H9 (cell line): Measurements from ENCODE around the gene CDC20. TPM values are rescaled to one million over a fixed set of nuclear protein-coding genes. Genes with fewer than 3 reads are reported as not detected.

Experiments
- DNase-seq: peaks from one replicate; pipeline ENCODE4 v3.0.0-alpha.2; 2017
- H2AFZ ChIP-seq: one replicate; pipeline ENCODE4 v1.6.1; 2013; ENCODE audit warnings: mild to moderate bottlenecking, low read length, control low read depth, moderate library complexity
- H2AK5ac ChIP-seq: 2 replicates; pipeline ENCODE4 v1.6.1; 2013; ENCODE audit warnings: low read length, control low read depth, mixed read lengths; ENCODE audit not compliant: insufficient read length
- H2BK120ac ChIP-seq: one replicate; pipeline ENCODE4 v1.6.1; 2013; ENCODE audit warnings: low read depth, mild to moderate bottlenecking, low read length, control low read depth, inconsistent platforms; ENCODE audit not compliant: poor library complexity, severe bottlenecking
- H2BK12ac ChIP-seq: 2 replicates; pipeline ENCODE4 v1.6.1; 2013; ENCODE audit warnings: low read length, control low read depth, mixed read lengths, low read depth; ENCODE audit not compliant: insufficient read length
- H2BK15ac ChIP-seq: 2 replicates; pipeline ENCODE4 v1.6.1; 2013; ENCODE audit warnings: low read depth, low read length, control low read depth
- H2BK20ac ChIP-seq: one replicate; pipeline ENCODE4 v1.6.1; 2013; ENCODE audit warnings: low read depth, mild to moderate bottlenecking, low read length, control low read depth, inconsistent platforms; ENCODE audit not compliant: poor library complexity, severe bottlenecking
- H2BK5ac ChIP-seq: 2 replicates; pipeline ENCODE4 v1.6.1; 2013; ENCODE audit warnings: low read length, control low read depth, mixed read lengths; ENCODE audit not compliant: insufficient read length
- H3K14ac ChIP-seq: 2 replicates; pipeline ENCODE4 v1.6.1; 2013; ENCODE audit warnings: low read length, control low read depth; ENCODE audit not compliant: insufficient read depth
- H3K18ac ChIP-seq: 2 replicates; pipeline ENCODE4 v1.6.1; 2013; ENCODE audit warnings: low read depth, mild to moderate bottlenecking, mixed read lengths, low read length, control low read depth; ENCODE audit not compliant: insufficient read length
- H3K23ac ChIP-seq: 2 replicates; pipeline ENCODE4 v1.6.1; 2013; ENCODE audit warnings: low read length, control low read depth, mixed read lengths, low read depth; ENCODE audit not compliant: insufficient read length
- H3K23me2 ChIP-seq: 2 replicates; pipeline ENCODE4 v1.6.1; 2013; ENCODE audit warnings: low read depth, mild to moderate bottlenecking, mixed read lengths, low read length, control low read depth; ENCODE audit not compliant: insufficient read length, poor library complexity, severe bottlenecking
- H3K27ac ChIP-seq: 2 replicates; pipeline ENCODE4 v1.5.1; 2013; ENCODE audit warnings: low read length, control low read depth, mixed read lengths, low read depth; ENCODE audit not compliant: insufficient read length
- H3K27me3 ChIP-seq: 2 replicates; pipeline ENCODE4 v1.6.1; 2013; ENCODE audit warnings: low read length, control low read depth, inconsistent platforms; ENCODE audit not compliant: insufficient read depth
- H3K4ac ChIP-seq: 2 replicates; pipeline ENCODE4 v1.6.1; 2013; ENCODE audit warnings: low read depth, mild to moderate bottlenecking, control low read depth, inconsistent platforms, low read length, moderate library complexity
- H3K4me1 ChIP-seq: 2 replicates; pipeline ENCODE4 v1.6.1; 2013; ENCODE audit warnings: low read length, control low read depth, inconsistent platforms; ENCODE audit not compliant: insufficient read depth
- H3K4me2 ChIP-seq: 2 replicates; pipeline ENCODE4 v1.6.1; 2013; ENCODE audit warnings: low read length, control low read depth, mixed read lengths; ENCODE audit not compliant: insufficient read length, insufficient read depth
- H3K56ac ChIP-seq: 2 replicates; pipeline ENCODE4 v1.6.1; 2013; ENCODE audit warnings: low read depth, mild to moderate bottlenecking, mixed read lengths, low read length, control low read depth; ENCODE audit not compliant: insufficient read length
- H3K79me1 ChIP-seq: 2 replicates; pipeline ENCODE4 v1.6.1; 2013; ENCODE audit warnings: low read depth, mild to moderate bottlenecking, moderate library complexity, low read length, control low read depth, inconsistent platforms; ENCODE audit not compliant: insufficient read depth, poor library complexity, severe bottlenecking
- H3K79me2 ChIP-seq: 2 replicates; pipeline ENCODE4 v1.6.1; 2013; ENCODE audit warnings: low read length, control low read depth, inconsistent platforms; ENCODE audit not compliant: insufficient read depth
- H3K9ac ChIP-seq: 2 replicates; pipeline ENCODE4 v1.6.1; 2013; ENCODE audit warnings: low read length, control low read depth, mixed read lengths; ENCODE audit not compliant: insufficient read length; ENCODE audit errors: extremely low read depth
- H3K9me3 ChIP-seq: one replicate; pipeline ENCODE4 v1.6.1; 2013; ENCODE audit warnings: low read depth, low read length, inconsistent platforms; ENCODE audit not compliant: control insufficient read depth
- H3T11ph ChIP-seq: one replicate; pipeline ENCODE4 v1.6.1; 2013; ENCODE audit warnings: mild to moderate bottlenecking, low read length, control low read depth, inconsistent platforms
- H4K20me1 ChIP-seq: one replicate; pipeline ENCODE4 v1.6.1; 2013; ENCODE audit not compliant: control insufficient read depth, insufficient read length, insufficient read depth
- H4K5ac ChIP-seq: 2 replicates; pipeline ENCODE4 v1.6.1; 2013; ENCODE audit warnings: low read depth, mild to moderate bottlenecking, mixed read lengths, low read length, control low read depth; ENCODE audit not compliant: insufficient read length
- H4K8ac ChIP-seq: replicated peaks from 2 replicates; pipeline ENCODE4 v1.6.1; 2013; ENCODE audit warnings: low read length, control low read depth, mixed read lengths, low read depth; ENCODE audit not compliant: insufficient read length
- H4K91ac ChIP-seq: 2 replicates; pipeline ENCODE4 v1.6.1; 2013; ENCODE audit warnings: low read depth, mild to moderate bottlenecking, moderate library complexity, mixed read lengths, low read length, control low read depth; ENCODE audit not compliant: insufficient read length
- H3K27ac Mint-ChIP-seq, 3 experiments: 2 replicates in 2 of 3; 3 replicates in 1 of 3; pipeline ENCODE4 v1.8.0; 2020 to 2021; ENCODE audit warnings: mixed read lengths in 3 of 3, mild to moderate bottlenecking in 1 of 3, moderate library complexity in 1 of 3
- H3K27me3 Mint-ChIP-seq: 2 replicates; pipeline ENCODE4 v1.8.0; 2021; ENCODE audit warnings: low read depth, mild to moderate bottlenecking, moderate library complexity, mixed read lengths
- H3K36me3 Mint-ChIP-seq, 3 experiments: 2 replicates in 2 of 3; 3 replicates in 1 of 3; pipeline ENCODE4 v1.8.0; 2020 to 2021; ENCODE audit warnings: low read depth in 3 of 3, mixed read lengths in 3 of 3; ENCODE audit not compliant: insufficient read depth in 1 of 3
- H3K4me1 Mint-ChIP-seq, 2 experiments: 2 replicates each; pipeline ENCODE4 v1.8.0; 2020; ENCODE audit warnings: mixed read lengths in 2 of 2
- H3K4me3 Mint-ChIP-seq, 2 experiments: 2 replicates in 1 of 2; 3 replicates in 1 of 2; pipeline ENCODE4 v1.8.0; 2020 to 2021; ENCODE audit warnings: mild to moderate bottlenecking in 2 of 2, mixed read lengths in 2 of 2, moderate library complexity in 1 of 2
- H3K9me3 Mint-ChIP-seq, 2 experiments: 2 replicates in 1 of 2; 3 replicates in 1 of 2; pipeline ENCODE4 v1.8.0; 2020; ENCODE audit warnings: mild to moderate bottlenecking in 2 of 2, mixed read lengths in 2 of 2, moderate library complexity in 1 of 2
- CTCF ChIP-seq: fragments of 200-600 bp; sonication (generic); conservative IDR thresholded peaks from 3 replicates; pipeline ENCODE4 v1.8.0; 2021; ENCODE audit warnings: antibody characterized with exemption, mild to moderate bottlenecking
- WGBS: extraction: QIAGEN DNeasy Blood & Tissue Kit; methylation state at CpG from one replicate; pipeline ENCODE4 v1.1.7; 2013; ENCODE audit warnings: missing lambda C conversion rate, low lambda C conversion rate, mixed read lengths; ENCODE audit not compliant: insufficient read length; ENCODE audit errors: extremely low coverage; 5-methylcytosine and 5-hydroxymethylcytosine counted together
- total RNA-seq: library from RNA; stranded (reverse); gene quantifications from 2 replicates; pipeline ENCODE4 v1.2.1, GENCODE V29; 2021

CDC20 gene
- total RNA-seq, 1 experiment from 2014 or later = 246 TPM

- H3K14ac ChIP-seq = peak overlapping the region; percentile 61
- H2BK15ac ChIP-seq = 0 out of 2 replicates have a peak overlapping the region, but pooled peaks have one; percentile 72
- no peak overlapping the region for H4K5ac ChIP-seq
- H3K9ac ChIP-seq = no peak overlapping the region
- no peak overlapping the region for H3K23ac ChIP-seq
- H2AFZ ChIP-seq = no peak overlapping the region
- H2BK20ac ChIP-seq = no peak overlapping the region
- WGBS = no CpG with 5 or more reads among the region's 6 CpGs
- H4K91ac ChIP-seq = no peak overlapping the region
- H3K36me3 Mint-ChIP-seq = peaks cover 0 to 8% (median 5%) of the 10 kb centered on the region in 3 experiments; a peak in 6 of 7 replicates
- H3K27ac ChIP-seq = no peak overlapping the region
- H3K27me3 Mint-ChIP-seq = peaks cover 3% of the 10 kb centered on the region; the same call in 1 of the 2 replicates
- no peak overlapping the region for H2BK12ac ChIP-seq
- H2AK5ac ChIP-seq = no peak overlapping the region
- no peaks in the 10 kb centered on the region for H4K20me1 ChIP-seq
- DNase-seq = peak; percentile 76
- H3K9me3 Mint-ChIP-seq = peaks cover 17 to 25% of the 10 kb centered on the region in 2 experiments
- H3K4me3 Mint-ChIP-seq = no peak overlapping the region
- H3K4ac ChIP-seq = no peak overlapping the region
- no peak overlapping the region for H3K56ac ChIP-seq
- H3K4me2 ChIP-seq = no peak overlapping the region
- H2BK120ac ChIP-seq = no peak overlapping the region
- H3K4me1 Mint-ChIP-seq = peaks cover 12 to 21% of the 10 kb centered on the region in 2 experiments
- H3K79me1 ChIP-seq = no peaks in the 10 kb centered on the region
- TF ChIP-seq CTCF = no peak
- no peaks in the 10 kb centered on the region for H3K27me3 ChIP-seq
- H3T11ph ChIP-seq = no peak overlapping the region
- no peaks in the 10 kb centered on the region for H3K23me2 ChIP-seq
- H3K4me1 ChIP-seq = no peaks in the 10 kb centered on the region
- peak overlapping the region in 1 of 3 experiments; percentile 44; a peak in 2 of 7 replicates for H3K27ac Mint-ChIP-seq
- no peak overlapping the region for H4K8ac ChIP-seq
- no peak overlapping the region for H3K18ac ChIP-seq
- H2BK5ac ChIP-seq = no peak overlapping the region
- H3K79me2 ChIP-seq = no peaks in the 10 kb centered on the region
- H3K9me3 ChIP-seq = no peaks in the 10 kb centered on the region
Observed at GRCh38 chr1:43329995-43330751, 28.6 kb upstream of the CDC20 start.
